ENCODE results near the gene RANGAP1. TPM values are rescaled to one million over a fixed set of nuclear protein-coding genes. Genes with fewer than 3 reads are reported as not detected.

The RANGAP1 gene
- total and polyA plus RNA-seq, 5 donors = 26.0 to 38.5 (median 30.2) TPM

GRCh38 chr22:41215926-41216325, 70.1 kb downstream of the RANGAP1 start:
- peak in 1 of 3 donors; percentile 70 for DNase-seq
- Histone ChIP-seq H3K4me1 (ENCODE audit: control insufficient read depth, insufficient read depth, low read length) (no peaks in the 10 kb centered on the region), H3K9me3 (ENCODE audit: control insufficient read depth, low read length) (no peaks in the 10 kb centered on the region), H3K27me3 (ENCODE audit: control insufficient read depth, insufficient read depth) (no peaks in the 10 kb centered on the region), H3K27ac (ENCODE audit: low read length) (peak overlapping the region; percentile 61), H3K4me3 (ENCODE audit: low read length) (no peak overlapping the region)
- WGBS = 66% methylated on average over 7 of the region's 7 CpGs
- ATAC-seq = peak in 1 of 2 donors; percentile 12
- intact Hi-C loops (cut with DNase I) = no loop called here

DNA sequence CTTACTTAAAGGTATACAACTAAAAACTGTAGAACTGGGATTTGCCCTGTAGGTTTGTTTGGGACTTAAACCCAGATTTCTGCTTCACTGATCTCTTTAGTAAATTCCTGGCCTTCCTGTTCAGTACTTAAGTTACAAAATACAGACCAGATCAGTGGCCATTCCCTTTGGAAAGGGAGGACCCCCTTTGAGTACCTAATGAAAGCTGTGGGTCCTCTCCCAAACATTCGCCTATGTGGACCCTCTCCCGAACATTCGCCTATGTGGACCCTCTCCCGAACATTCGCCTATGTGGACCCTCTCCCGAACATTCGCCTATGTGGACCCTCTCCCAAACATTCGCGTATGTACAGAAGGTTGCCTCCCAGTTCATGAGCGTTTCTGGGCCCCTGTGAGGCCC, 70.6 kb downstream of the RANGAP1 start:
- Histone ChIP-seq H3K9me3 (ENCODE audit: control insufficient read depth, low read length) (no peaks in the 10 kb centered on the region), H3K27me3 (ENCODE audit: control insufficient read depth, insufficient read depth) (no peaks in the 10 kb centered on the region), H3K27ac (ENCODE audit: low read length) (no peak overlapping the region), H3K4me3 (ENCODE audit: low read length) (no peak overlapping the region), H3K4me1 (ENCODE audit: control insufficient read depth, insufficient read depth, low read length) (no peaks in the 10 kb centered on the region)
- 97% methylated on average over 10 of the region's 10 CpGs for WGBS
- DNase-seq (no peak), ATAC-seq (no peak)
- intact Hi-C loops (cut with DNase I) = no loop called here

- 89% methylated on average over 9 of the region's 9 CpGs for WGBS
- no peak for DNase-seq
- H3K27ac ChIP-seq (ENCODE audit: low read length) = no peak overlapping the region
- no peaks in the 10 kb centered on the region for H3K9me3 ChIP-seq (ENCODE audit: control insufficient read depth, low read length)
- intact Hi-C loops (cut with DNase I) = no loop called here
- H3K27me3 ChIP-seq (ENCODE audit: control insufficient read depth, insufficient read depth) = no peaks in the 10 kb centered on the region
- ATAC-seq = no peak
- H3K4me1 ChIP-seq (ENCODE audit: control insufficient read depth, insufficient read depth, low read length) = no peaks in the 10 kb centered on the region
- no peak overlapping the region for H3K4me3 ChIP-seq (ENCODE audit: low read length)
Observed at GRCh38 chr22:41206719-41207118, 79.3 kb downstream of the RANGAP1 start.

GRCh38 chr22:41204992-41205900, 80.7 kb downstream of the RANGAP1 start, which contains the start of gene L3MBTL2:
L3MBTL2 (plus strand) TSS chr22:41205312; CDS start chr22:41205363, 51 bp downstream.
- DNase-seq (peak; percentile 98 to 99 (median 99)), ATAC-seq (peak; percentile 100)
- H3K4me1 ChIP-seq (ENCODE audit: control insufficient read depth, insufficient read depth, low read length) = no peaks in the 10 kb centered on the region
- peak within 1 kb of the TSS; percentile 77 for H3K27ac ChIP-seq (ENCODE audit: low read length)
- 2% methylated on average over 47 of the region's 47 CpGs for WGBS
- no peaks in the 10 kb centered on the region for H3K27me3 ChIP-seq (ENCODE audit: control insufficient read depth, insufficient read depth)
- H3K4me3 ChIP-seq (ENCODE audit: low read length) = peak within 1 kb of the TSS; percentile 69
- intact Hi-C loops (cut with DNase I) = no loop called here
- H3K9me3 ChIP-seq (ENCODE audit: control insufficient read depth, low read length) = no peaks in the 10 kb centered on the region

DNA sequence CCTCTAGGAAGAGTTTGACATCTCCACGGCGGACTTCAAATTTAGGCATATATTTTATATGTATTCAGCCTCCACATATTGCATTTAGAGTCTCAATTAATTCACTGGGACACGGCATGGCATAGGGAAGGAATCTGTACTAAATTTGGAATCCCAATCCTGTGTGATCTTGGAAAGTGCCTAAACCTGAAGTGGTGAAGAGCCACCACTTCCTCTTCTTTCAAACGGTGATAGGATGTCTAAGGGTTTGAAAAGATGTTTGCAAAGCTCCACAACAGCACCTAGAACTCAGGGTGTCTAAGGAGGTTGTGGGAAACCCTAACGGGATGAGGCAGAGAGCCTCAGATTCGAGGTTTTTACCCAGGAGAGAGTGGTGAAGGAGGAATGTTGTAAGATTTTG, 81.9 kb downstream of the RANGAP1 start:
- H3K4me1 ChIP-seq (ENCODE audit: control insufficient read depth, insufficient read depth, low read length) = no peaks in the 10 kb centered on the region
- ATAC-seq = no peak
- no peak for DNase-seq
- H3K9me3 ChIP-seq (ENCODE audit: control insufficient read depth, low read length) = no peaks in the 10 kb centered on the region
- intact Hi-C loops (cut with DNase I) = no loop called here
- WGBS = 63% methylated on average over 6 of the region's 6 CpGs
- H3K27ac ChIP-seq (ENCODE audit: low read length) = no peak overlapping the region
- no peaks in the 10 kb centered on the region for H3K27me3 ChIP-seq (ENCODE audit: control insufficient read depth, insufficient read depth)
- H3K4me3 ChIP-seq (ENCODE audit: low read length) = no peak overlapping the region

- no peak overlapping the region for H3K4me3 ChIP-seq (ENCODE audit: low read length)
- 94% methylated on average over 2 of the region's 2 CpGs for WGBS
- intact Hi-C loops (cut with DNase I) = no loop called here
Observed at GRCh38 chr22:41203118-41203517, 82.9 kb downstream of the RANGAP1 start.

GRCh38 chr22:41201141-41201540, 84.8 kb downstream of the RANGAP1 start:
- Histone ChIP-seq H3K4me1 (ENCODE audit: control insufficient read depth, insufficient read depth, low read length) (peaks cover 2% of the 10 kb centered on the region), H3K27ac (ENCODE audit: low read length) (no peak overlapping the region), H3K27me3 (ENCODE audit: control insufficient read depth, insufficient read depth) (no peaks in the 10 kb centered on the region), H3K4me3 (ENCODE audit: low read length) (no peak overlapping the region), H3K9me3 (ENCODE audit: control insufficient read depth, low read length) (no peaks in the 10 kb centered on the region)
- WGBS = 69% methylated on average over 10 of the region's 10 CpGs
- DNase-seq (no peak), ATAC-seq (no peak)
- intact Hi-C loops (cut with DNase I) = no loop called here

More at GRCh38 chr22:41203118-41203517, 82.9 kb downstream of the RANGAP1 start:
- H3K9me3 ChIP-seq (ENCODE audit: control insufficient read depth, low read length) = no peaks in the 10 kb centered on the region
- no peak overlapping the region for H3K27ac ChIP-seq (ENCODE audit: low read length)
- ATAC-seq (no peak), DNase-seq (no peak)
- no peaks in the 10 kb centered on the region for H3K4me1 ChIP-seq (ENCODE audit: control insufficient read depth, insufficient read depth, low read length)
- no peaks in the 10 kb centered on the region for H3K27me3 ChIP-seq (ENCODE audit: control insufficient read depth, insufficient read depth)

DNA sequence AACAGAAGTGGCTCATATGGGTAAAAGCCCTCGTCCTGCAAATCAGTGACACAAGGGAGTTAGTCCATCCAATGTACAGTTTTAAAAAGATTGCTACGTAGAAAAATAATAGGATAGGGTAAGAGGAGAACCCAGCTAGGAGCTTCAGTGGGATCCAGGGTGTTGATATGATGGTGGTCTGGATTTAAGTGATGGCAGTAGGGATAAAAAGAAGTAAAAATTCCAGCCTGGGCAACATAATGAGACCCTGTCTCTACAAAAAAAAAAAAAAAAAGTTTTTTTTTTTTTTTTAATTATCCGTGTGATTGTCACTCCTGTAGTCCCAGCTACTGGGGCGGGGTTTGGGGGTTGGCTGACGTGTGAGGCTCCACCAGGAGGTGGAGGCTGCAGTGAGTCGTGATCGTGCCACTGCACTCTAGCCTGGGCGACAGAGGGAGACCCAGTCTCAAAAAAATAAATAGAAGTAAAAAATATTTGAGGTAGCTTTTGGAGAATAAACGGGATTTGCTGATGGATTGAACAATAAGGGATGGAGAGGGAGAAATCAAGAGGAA, 87.9 kb downstream of the RANGAP1 start:
- DNase-seq (peak; percentile 41 to 82 (median 77)), ATAC-seq (peak; percentile 65 to 75)
- intact Hi-C loops (cut with DNase I) = no loop called here
- WGBS = 3% methylated on average over 9 of the region's 9 CpGs
- no peak overlapping the region for H3K27ac ChIP-seq (ENCODE audit: low read length)
- no peaks in the 10 kb centered on the region for H3K27me3 ChIP-seq (ENCODE audit: control insufficient read depth, insufficient read depth)
- peaks cover 2% of the 10 kb centered on the region for H3K4me1 ChIP-seq (ENCODE audit: control insufficient read depth, insufficient read depth, low read length)
- H3K9me3 ChIP-seq (ENCODE audit: control insufficient read depth, low read length) = no peaks in the 10 kb centered on the region
- peak overlapping the region; percentile 53 for H3K4me3 ChIP-seq (ENCODE audit: low read length)

GRCh38 chr22:41197038-41197972, 88.7 kb downstream of the RANGAP1 start:
- intact Hi-C loops (cut with DNase I) = no loop called here
- peak overlapping the region; percentile 1 for H3K27ac ChIP-seq (ENCODE audit: low read length)
- ATAC-seq (peak; percentile 96 to 97), DNase-seq (peak; percentile 85 to 94 (median 93))
- H3K9me3 ChIP-seq (ENCODE audit: control insufficient read depth, low read length) = no peaks in the 10 kb centered on the region
- WGBS = under 1% methylated on average over 91 of the region's 91 CpGs
- H3K27me3 ChIP-seq (ENCODE audit: control insufficient read depth, insufficient read depth) = no peaks in the 10 kb centered on the region
- peaks cover 2% of the 10 kb centered on the region for H3K4me1 ChIP-seq (ENCODE audit: control insufficient read depth, insufficient read depth, low read length)
- peak overlapping the region; percentile 53 for H3K4me3 ChIP-seq (ENCODE audit: low read length)

Data from right cardiac atrium (tissue), 5 donors.